GM23338 (cell line): Measurements from ENCODE around the gene MINDY3.

ENCODE experiments used
- EZH2 ChIP-seq: fragments of 200-600 bp; sonication (generic); IDR thresholded peaks from one replicate; pipeline ENCODE4 v1.8.0; 2017; ENCODE audit warnings: antibody characterized with exemption, mild to moderate bottlenecking, low read depth; ENCODE audit not compliant: unreplicated experiment
- JUNB ChIP-seq: IDR thresholded peaks from one replicate; pipeline ENCODE4 v1.6.1; 2016; ENCODE audit warnings: antibody characterized with exemption; ENCODE audit not compliant: unreplicated experiment
- POLR2AphosphoS5 ChIP-seq: IDR thresholded peaks from 2 replicates; pipeline ENCODE4 v1.6.1; 2016; ENCODE audit warnings: antibody characterized with exemption, low read depth
- TF ChIP-seq, protein P1 (sequence below), 2 experiments: fragments of 200-600 bp in 1 of 2; sonication (generic) in 1 of 2; conservative IDR thresholded peaks; 2 replicates each; pipeline versions ENCODE4 v1.5.1 to v1.6.1; 2016 to 2017; ENCODE audit warnings: antibody characterized with exemption in 2 of 2, low read depth in 2 of 2, mild to moderate bottlenecking in 2 of 2, moderate library complexity in 1 of 2
- TF ChIP-seq, protein P2 (sequence below): IDR thresholded peaks from one replicate; pipeline ENCODE4 v1.6.1; 2018; ENCODE audit warnings: antibody characterized with exemption; ENCODE audit not compliant: unreplicated experiment

DNA sequence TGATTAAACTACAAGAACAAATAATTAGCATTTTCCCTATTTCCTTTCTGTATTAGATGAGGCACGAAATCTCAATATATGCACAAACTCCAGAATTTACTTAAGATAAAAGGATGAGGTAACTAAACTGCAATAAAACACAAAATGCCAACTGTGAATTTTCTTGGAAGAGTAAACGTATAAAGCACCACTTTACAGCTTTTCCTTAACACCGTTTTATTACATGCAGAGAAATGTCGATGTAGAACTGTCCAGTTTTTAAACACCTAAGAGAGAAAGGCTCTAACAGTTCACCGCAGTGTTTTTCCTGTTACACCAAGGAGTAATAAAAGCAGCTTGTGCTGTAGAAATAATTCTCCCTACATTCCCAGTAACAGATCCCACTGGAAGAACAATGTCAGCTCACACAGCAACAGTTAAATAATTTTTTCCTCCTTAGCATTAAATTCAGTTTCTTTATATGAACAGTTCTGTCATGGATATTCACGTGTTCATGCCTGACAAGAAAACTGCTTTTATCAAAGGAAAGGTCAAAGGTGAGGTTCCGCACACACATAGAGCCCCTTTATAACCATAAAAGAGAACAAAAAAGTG lies 52.0 kb downstream of the MINDY3 start:
- TF ChIP-seq, protein P1, sequence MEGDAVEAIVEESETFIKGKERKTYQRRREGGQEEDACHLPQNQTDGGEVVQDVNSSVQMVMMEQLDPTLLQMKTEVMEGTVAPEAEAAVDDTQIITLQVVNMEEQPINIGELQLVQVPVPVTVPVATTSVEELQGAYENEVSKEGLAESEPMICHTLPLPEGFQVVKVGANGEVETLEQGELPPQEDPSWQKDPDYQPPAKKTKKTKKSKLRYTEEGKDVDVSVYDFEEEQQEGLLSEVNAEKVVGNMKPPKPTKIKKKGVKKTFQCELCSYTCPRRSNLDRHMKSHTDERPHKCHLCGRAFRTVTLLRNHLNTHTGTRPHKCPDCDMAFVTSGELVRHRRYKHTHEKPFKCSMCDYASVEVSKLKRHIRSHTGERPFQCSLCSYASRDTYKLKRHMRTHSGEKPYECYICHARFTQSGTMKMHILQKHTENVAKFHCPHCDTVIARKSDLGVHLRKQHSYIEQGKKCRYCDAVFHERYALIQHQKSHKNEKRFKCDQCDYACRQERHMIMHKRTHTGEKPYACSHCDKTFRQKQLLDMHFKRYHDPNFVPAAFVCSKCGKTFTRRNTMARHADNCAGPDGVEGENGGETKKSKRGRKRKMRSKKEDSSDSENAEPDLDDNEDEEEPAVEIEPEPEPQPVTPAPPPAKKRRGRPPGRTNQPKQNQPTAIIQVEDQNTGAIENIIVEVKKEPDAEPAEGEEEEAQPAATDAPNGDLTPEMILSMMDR (conservative IDR thresholded peaks at IDR 0.05; ENCODE audit: low read depth in 2 of 2) = no peak
- no peak for TF ChIP-seq POLR2AphosphoS5
- TF ChIP-seq, protein P2, sequence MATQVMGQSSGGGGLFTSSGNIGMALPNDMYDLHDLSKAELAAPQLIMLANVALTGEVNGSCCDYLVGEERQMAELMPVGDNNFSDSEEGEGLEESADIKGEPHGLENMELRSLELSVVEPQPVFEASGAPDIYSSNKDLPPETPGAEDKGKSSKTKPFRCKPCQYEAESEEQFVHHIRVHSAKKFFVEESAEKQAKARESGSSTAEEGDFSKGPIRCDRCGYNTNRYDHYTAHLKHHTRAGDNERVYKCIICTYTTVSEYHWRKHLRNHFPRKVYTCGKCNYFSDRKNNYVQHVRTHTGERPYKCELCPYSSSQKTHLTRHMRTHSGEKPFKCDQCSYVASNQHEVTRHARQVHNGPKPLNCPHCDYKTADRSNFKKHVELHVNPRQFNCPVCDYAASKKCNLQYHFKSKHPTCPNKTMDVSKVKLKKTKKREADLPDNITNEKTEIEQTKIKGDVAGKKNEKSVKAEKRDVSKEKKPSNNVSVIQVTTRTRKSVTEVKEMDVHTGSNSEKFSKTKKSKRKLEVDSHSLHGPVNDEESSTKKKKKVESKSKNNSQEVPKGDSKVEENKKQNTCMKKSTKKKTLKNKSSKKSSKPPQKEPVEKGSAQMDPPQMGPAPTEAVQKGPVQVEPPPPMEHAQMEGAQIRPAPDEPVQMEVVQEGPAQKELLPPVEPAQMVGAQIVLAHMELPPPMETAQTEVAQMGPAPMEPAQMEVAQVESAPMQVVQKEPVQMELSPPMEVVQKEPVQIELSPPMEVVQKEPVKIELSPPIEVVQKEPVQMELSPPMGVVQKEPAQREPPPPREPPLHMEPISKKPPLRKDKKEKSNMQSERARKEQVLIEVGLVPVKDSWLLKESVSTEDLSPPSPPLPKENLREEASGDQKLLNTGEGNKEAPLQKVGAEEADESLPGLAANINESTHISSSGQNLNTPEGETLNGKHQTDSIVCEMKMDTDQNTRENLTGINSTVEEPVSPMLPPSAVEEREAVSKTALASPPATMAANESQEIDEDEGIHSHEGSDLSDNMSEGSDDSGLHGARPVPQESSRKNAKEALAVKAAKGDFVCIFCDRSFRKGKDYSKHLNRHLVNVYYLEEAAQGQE = no peak
- no peak for TF ChIP-seq EZH2
- no peak for TF ChIP-seq JUNB
